NCI-H1694 treated with DMSO at 0.1 percent for 48 hours (cell line): ENCODE measurements around the gene MYZAP.

ENCODE experiments used
- DNase-seq: peaks from one replicate; lab custom pipeline; 2025; lab: John Stamatoyannopoulos, UW

Gene MYZAP, protein sequence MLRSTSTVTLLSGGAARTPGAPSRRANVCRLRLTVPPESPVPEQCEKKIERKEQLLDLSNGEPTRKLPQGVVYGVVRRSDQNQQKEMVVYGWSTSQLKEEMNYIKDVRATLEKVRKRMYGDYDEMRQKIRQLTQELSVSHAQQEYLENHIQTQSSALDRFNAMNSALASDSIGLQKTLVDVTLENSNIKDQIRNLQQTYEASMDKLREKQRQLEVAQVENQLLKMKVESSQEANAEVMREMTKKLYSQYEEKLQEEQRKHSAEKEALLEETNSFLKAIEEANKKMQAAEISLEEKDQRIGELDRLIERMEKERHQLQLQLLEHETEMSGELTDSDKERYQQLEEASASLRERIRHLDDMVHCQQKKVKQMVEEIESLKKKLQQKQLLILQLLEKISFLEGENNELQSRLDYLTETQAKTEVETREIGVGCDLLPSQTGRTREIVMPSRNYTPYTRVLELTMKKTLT

DNA sequence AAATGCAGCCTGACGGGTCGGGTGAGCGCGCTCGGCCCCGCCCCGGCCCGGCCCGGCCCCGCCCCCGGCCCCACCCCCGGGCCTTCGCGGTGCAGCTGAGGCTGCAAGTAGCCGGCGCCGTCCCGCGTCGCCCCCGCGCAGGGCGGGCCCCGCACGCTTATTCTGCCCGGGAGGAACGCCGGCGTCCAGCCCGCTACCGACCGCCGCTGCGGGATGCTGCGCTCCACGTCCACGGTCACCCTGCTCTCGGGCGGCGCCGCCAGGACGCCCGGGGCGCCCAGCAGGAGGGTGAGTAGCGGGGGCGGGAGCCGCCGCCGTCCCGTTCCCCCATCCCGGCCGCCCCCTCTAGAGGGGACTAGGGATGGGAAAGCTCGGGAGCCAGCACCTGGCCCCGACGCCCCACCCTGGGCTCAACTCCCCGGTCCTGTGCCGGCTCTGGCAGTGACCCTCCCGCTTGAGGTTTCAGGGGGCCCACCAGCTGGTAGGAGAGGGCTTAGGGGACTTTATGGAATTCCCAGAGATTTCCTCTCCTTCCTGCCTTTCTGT, at the start of gene MYZAP:
TSS of gene MYZAP (plus strand) at position 83 of the 546 bp plus-strand sequence. CDS start at position 214, 131 bp downstream.
- DNase-seq = no peak

DNA sequence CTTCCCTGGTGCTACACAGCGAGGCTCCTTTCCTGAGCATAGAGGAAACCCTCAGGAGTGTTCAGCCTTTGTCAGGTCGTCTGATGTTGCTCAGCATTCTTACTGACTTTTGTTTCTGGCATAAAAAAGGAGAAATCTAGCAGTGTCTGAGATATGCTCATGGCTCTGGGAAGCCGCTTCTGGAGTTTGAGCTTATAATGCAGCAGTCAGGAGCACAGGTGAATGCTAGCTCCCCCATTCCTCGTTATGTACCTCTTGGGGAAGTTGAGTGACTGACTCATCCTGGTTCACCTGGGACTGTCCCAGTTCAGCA, 49.2 kb upstream of the MYZAP start:
- DNase-seq = no peak

DNA sequence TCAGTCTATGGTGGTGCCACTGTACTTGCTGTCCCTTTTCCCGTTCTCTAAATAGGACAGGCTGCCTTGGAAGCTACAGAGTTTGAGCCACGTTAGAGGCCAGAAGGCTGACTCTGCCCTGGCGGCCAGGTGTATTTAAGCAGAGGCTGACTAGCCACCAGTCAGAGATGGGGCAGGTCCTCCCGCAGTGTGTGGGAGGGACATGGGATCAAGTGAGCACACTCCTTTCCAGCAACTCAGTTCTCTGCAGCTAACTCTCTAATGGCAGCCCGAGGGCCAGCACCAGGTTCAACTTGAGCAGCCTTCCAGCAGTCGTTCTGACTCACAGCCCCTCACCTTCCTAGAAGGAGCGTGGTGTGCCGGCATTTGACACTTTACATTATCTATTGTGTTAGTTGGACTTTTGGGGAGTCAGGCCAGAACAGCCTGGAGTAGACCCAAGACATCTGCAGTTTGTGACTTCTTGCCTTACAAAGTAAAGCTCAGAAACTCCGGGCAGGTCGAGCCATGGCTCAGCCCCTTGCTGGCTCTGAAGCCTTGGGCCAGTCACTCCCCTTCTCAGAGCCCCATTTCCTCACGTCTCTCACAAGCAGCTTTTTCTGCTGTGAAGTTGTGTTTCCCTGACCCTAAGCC, 46.7 kb upstream of the MYZAP start:
- DNase-seq = no peak

DNA sequence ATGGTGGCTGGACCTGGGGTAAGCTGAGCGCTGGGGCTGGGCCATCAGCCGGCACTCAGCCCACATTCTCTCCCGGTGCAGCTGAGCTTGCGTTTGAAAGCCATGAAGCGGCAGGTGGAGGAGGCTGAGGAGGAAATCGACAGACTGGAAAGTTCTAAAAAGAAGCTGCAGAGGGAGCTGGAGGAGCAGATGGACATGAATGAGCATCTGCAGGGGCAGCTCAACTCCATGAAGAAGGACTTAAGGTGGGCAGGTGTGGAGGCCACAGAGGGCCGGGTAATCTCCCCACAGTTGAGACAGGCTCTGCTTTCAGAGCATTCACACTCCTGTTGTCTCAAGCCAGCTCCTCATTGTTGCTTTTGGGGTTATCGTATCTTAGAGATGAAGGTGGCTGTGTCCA, 45.7 kb upstream of the MYZAP start:
- DNase-seq = no peak

DNA sequence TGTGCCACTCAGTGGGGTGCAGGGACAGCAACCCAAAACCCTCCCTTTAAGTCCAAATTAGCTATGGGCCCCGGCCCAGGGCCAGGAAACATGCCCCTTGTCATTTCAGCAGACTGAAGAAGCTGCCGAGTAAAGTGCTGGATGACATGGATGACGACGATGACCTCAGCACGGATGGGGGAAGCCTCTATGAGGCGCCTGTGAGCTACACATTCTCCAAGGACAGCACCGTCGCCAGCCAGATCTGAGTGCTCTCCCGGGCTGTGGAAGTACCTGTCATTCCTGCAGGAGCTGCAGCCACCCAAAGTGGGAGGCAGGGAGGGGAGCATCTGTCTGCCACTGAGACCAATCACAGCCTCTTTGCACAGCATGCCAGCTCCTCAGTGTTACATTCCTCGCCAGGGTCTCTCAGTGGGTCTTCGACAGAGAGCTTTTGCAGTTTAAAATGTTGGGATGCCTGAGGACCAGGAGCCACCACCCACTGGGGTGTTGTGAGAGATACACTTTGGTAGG, 44.4 kb upstream of the MYZAP start:
- no peak for DNase-seq

DNA sequence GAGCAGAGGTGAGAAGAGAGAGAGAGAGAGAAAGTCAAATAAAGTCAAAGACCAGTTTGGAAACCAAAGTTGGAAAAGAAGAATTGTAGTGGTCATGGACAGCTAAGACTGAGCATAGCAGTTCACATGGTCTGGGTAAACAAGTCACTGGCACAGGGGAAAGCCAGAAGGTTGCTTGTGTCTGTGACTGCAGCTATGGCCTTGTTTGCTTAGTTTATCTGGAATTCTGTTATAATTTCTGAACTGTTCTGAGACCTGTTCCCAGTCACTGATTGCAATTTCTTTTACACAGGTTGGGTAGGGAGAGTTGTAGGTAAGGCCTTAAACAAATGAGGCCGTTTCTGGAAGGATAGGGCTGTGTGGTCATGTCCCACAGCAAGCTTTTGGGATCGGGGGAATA, 43.4 kb upstream of the MYZAP start:
- no peak for DNase-seq

DNA sequence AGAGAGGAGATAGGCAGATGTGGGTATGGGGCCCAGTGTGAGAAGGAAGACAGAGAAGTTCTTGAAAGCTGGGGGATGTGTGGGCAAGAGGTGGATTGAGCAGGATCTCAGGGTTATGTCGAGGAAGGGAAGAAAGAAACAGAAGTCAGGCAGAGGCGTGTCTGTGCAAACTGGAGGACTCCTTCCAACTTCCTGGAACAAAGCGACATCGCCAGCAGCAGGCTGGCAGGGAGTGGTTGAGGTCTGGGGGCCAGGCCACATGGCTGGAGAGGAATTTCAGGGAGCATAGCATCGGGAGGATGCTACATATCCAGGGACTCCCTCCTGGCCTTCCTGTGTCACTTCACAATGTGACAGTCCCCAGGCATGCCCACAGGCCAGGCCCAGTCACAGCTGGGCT, 42.9 kb upstream of the MYZAP start:
- no peak for DNase-seq

DNA sequence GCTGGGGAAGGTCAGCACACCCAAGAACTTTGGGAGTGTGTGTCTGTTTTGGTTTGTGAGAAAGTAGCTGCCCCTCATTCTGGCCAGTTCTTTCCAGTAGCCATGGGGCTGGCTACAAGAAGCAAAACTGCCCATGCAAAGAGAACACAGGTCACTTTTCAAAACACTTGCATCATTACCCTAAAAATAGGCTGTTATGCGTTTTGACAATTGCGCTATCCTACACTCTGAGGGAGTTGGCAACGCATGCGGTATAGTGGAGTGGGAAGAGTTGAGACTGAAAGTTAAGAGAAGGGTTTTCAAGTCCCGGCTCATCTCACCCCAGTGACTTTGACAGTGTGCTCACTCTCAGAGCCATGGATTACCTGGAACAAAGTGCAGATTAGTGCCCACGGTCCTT, 41.8 kb upstream of the MYZAP start:
- no peak for DNase-seq

DNA sequence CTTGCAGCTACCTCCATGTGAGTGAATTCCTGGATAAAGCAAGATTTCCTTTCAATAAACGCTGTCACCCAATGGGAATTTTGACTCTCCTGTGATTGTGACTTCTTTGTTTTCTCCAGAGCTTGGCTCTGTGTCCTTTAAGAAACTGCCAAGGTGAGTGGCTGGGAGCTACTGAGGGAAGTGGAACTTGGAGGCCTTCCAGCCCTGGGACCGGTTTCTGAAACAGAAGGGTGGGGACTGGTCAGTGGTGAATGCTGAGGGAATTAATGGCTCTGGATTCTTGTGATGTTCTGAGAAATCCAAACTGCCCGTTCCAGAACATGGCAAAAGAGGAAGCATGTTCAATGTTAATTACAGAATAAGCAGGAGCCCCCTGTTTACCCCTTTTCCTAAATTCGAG, 41.1 kb upstream of the MYZAP start:
- DNase-seq = no peak

DNA sequence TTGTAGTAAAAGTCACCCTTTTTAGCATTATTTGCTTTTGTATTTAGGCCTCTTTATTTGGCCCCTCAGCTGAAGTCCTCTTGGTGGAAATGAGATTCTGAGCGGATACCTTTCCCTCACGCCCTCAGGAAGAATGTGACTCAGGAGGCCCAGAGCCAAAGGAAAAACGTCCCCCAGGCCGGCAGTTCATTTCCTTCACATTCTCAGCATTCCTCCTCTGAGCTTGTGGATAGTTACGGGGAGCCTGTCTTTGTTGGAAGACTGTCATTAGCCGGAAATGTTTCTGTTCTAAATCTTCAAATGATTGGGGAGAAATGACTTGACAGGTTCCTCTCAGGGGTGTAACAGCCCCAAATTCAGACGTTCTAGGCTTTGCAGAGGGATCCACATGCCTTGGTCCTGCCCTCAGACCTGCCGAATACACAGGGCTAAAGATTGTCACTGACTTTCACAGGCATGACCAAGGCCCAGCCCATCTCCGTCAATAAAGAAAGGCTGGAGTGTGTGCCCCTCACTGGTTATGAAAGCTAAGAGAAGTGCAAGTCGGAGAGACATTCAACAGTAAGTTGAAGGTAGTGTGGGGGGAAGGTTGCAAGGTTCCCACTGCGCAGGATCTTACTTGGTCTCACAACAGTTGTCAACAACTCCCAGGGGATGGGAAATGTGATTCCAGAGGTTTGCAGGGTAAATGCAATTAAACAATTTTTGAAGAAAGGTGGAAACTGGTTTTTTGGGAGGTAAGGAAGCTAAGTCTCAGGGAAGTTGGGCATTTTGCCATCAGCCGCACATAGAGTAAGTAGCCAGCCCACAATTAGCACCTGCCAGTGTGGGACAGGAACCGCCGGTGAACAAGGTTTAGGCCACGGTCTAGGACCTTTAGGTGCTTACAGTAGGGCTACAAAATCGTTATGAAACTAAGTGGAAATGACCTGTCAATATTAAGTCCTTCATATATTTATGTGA, 39.7 kb upstream of the MYZAP start:
- DNase-seq = no peak

DNA sequence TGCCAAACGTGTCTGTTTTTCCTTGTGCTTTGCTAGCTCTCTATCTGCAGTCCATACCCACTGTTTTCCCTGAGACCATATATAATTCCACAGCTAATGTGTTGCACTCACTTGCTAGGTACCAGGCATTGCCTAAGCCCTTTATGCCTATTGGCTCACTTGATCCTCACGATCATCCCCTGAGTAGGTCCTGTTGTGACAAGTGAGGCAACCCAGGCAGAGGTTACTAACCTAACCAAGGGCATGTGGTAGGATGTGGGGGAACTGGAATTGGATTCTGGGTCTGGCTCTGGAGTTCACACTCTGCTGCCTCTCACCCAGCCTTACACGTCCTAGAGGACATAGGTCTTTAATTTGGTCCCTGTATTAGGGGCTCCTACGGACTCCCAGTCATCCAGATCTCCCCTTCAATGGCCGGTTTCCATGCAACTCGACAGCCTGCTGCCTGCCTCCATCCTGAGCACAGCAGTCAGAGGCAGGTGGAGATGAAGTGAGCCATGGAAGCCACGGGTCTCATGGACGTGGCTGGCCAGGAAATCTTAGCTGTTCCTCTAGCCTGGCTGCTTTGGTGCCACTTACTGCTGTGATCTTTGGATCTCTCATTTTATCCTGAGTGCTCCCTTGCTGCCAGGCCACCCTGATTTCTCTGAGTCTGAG, 38.9 kb upstream of the MYZAP start:
- DNase-seq = no peak

DNA sequence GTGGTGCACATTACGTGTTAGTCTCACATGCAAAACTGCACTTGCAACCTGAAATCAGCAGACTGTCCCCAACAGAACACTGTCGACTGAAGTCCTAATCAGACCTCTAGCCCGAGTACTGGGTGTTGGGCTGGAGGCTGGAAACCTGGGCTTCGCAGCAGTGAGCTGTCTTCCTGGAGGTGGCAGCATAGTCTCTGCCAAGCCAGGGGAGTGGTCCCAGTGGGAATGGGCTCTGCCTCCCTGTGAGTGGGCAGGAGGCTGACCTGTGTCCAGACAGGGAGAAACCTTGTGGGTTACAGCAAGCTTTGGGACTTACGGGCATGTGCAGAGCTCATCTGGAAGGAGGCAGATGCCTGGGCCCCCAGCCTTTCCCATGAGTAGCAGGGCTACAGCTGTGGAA, 38.2 kb upstream of the MYZAP start:
- no peak for DNase-seq

DNA sequence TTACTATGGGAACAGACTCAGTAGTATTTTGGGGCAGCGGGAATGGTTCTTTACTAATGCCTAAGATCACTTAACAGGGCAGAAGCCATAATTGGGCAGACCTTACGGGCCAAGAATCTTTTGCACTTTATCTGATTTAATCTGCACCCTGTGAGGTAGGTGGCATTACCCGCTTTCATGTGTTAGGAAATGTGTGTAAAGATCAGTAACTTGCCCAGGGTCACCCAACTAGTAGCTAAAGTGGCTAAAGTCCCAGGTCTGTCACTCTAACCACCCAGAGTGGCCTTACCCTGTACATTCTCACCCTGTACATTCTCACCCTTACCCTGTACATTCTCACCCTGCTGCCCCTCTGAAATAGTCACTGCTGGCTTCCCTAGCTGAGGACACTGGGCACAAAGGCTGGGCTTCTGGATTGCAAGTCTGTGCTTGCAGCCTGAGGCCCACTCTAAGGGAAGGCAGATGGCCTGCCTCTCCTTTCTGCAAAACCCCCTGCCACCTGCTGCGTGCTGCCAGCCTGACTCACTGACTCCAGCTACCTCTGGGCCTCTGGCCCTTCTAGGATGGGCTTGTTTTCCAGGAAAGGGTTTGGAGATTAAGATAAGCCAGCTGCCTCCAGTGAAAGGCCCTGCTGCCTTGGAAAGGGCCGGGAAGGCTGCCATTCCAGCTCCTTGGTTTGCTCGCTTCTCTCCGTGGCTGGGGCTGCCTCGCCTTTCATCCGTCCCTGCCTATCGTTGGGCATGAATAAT, 37.5 kb upstream of the MYZAP start:
- DNase-seq = peak; percentile 80

DNA sequence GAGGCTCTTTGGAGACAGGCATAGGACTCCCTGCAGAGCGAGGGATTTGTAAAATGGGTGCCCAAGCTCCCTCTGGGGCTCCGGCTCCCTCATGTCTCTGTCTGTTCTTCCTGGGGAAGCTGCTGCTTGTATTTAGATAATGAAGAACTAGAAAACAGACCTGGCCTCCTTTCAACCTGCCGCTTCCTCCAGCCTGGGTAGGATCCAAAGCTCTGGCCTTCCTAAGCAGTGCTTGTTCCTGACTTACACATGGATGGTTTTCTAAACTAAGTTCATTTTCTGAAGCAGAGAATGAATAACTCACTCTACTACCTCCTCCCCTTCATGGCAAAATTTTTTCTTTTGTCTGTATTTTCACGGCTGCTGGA, 36.9 kb upstream of the MYZAP start:
- peak; percentile 75 for DNase-seq

DNA sequence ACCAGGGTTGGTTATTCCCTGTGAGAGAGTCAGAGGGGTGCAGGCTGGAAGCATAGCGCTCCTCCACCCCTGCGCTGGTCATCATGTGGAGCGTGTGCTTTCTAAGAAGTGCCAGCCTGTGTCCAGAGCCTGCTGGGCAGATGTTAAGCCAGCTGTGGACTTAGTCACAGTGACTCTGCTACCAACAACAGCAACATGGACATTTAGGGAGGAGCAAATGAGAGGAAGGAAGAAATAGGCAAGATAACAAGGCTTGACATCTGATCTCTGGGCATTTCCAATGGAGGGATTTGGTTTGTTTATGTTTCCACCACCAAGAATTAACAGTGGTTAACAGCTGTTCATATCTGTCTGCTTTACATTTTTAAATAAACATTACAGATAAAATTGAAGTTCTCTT, 36.4 kb upstream of the MYZAP start:
- DNase-seq = no peak

DNA sequence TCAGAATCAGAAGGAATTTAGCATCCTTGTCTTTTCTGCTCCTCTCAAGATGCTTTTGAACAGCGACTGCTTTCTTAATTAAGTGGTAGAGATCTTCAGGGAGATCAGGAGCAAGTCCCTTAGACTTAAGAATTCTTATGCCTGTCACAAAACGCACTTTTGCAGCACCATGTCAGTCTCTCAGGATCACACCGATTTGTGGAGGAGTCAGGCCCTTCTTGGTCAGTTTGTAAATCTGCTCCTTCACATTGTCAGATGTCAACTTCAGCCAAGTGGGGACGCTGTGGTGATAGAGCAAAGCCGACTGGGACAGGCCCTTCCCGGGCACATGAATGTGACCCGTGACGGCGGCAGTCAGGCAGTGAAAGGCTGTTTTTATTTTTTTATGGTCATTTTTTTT, 35.7 kb upstream of the MYZAP start:
- no peak for DNase-seq

DNA sequence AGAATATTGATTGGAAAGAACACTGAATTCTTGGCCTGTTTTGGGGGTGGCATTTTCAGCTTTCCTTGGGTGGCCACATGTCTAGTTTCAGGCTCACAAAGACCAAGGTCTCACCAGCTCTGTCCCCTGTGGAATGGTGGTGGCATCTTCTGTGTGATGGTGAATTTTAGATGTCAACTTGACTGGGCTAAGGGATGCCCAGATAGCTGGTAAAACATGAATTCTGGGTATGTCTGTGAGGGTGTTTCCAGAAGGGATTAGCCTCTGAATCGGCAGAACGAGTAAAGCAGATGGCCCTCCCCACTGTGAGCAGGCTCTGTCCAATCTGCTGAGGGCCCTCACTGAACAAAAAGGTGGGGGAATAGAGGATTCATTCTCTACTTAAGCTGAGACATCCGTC, 34.4 kb upstream of the MYZAP start:
- DNase-seq = no peak

DNA sequence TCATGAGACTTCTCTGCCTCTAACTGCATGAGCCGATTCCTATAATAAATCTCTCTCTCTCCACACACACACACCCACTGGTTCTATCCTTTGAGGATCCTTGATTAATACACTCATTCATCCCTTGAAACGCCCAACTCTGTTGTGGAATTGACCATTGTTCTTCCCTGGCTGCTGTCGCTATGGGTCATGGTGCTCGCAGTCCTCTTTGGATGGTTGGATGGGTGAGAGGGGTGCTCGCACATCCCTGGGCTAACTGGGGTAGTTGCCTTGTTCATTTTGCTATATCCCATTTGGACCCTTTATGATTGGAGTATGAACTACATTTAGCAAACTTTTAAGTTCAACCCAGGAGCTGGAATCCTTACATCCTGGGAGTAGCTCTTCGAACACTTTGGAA, 33.9 kb upstream of the MYZAP start:
- no peak for DNase-seq

DNA sequence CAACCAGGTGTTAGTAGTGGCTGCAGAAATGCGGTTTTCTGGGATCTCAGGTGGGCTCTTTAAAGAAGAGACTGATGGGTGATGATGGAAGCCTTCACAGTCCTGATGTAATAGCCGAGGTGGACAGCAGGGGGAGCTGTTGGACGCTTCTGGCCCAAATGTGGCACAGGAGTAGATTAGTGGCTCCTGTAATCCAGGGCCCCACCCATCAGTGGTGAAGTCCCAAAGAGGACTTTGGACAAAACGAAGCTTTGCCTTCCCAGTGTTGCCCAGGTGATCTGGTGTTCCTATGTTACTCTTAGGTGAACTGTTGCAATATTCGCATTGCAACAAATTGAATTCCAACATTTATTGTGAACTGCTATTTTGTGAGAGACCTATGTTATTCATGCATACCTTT, 31.8 kb upstream of the MYZAP start:
- peak; percentile 33 for DNase-seq

DNA sequence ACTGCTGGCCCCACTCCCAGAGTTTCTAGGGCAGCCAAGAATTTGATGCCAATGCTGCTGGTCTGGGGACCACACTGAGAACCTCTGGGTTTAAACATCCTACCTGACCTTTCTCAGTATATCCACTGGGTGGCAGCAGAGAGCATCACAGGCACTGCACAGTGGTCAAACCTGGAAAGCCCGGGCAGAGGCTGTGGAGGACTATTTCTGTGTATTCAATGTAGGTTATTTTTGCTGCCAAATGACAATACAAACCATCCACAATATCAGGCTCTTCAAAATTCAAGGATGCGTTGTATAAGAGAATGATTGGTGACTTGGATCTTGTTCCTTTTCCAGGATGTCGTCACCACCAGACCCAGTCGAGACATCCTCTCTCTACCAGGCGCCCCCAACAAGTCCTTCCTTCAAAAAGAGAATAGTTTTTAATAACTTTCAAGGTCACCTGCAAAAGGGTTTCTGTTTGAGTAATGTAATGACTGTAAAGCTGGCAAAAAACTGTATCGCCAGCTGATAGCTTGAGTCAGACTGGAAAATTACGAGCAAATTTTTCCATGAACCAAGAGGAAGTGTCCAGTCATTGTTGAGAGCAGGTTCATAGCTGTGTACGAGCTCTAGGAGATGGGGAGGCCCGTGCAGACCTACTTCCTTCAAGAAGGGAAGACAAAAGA, 30.5 kb upstream of the MYZAP start:
- peak; percentile 63 for DNase-seq
